ENCODE measurements around the gene ETV6.

GRCh38 chr12:11668611-11669010 lies 19.1 kb downstream of the ETV6 start:
- TF ChIP-seq CTCF (IDR thresholded peaks at IDR 0.05): no peak
- no peak for TF ChIP-seq ZFX (IDR thresholded peaks at IDR 0.05; ENCODE audit: borderline replicate concordance)
